Ovary (tissue), 3 donors: ENCODE data around the gene PAK1.

Experiments used
- CTCF ChIP-seq, 3 donors: fragments of 450-650 bp in 2 of 3; fragments of 200-600 bp in 1 of 3; IDR thresholded peaks; one replicate each; pipeline versions ENCODE4 v1.5.1 to v1.8.0; 2016 to 2022; ENCODE audit warnings: antibody characterized with exemption in 3 of 3, mild to moderate bottlenecking in 1 of 3
- EP300 ChIP-seq: sonication (generic); formaldehyde crosslinking; IDR thresholded peaks from one replicate; pipeline ENCODE4 v1.6.1; 2017; ENCODE audit warnings: antibody characterized with exemption
- POLR2A ChIP-seq: fragments of 450-650 bp; IDR thresholded peaks from one replicate; pipeline ENCODE4 v1.6.1; 2017; ENCODE audit warnings: antibody characterized with exemption, mild to moderate bottlenecking, moderate library complexity
- donor health status: DM: no; HTN: no; CAD: no.

- TF ChIP-seq EP300 (no peak), CTCF (IDR thresholded peaks at IDR 0.05) (no peak), POLR2A (no peak)
Observed at GRCh38 chr11:77474684-77475060, 778 bp upstream of the PAK1 start.
